ENCODE results near the gene SIPA1L2.

DNA sequence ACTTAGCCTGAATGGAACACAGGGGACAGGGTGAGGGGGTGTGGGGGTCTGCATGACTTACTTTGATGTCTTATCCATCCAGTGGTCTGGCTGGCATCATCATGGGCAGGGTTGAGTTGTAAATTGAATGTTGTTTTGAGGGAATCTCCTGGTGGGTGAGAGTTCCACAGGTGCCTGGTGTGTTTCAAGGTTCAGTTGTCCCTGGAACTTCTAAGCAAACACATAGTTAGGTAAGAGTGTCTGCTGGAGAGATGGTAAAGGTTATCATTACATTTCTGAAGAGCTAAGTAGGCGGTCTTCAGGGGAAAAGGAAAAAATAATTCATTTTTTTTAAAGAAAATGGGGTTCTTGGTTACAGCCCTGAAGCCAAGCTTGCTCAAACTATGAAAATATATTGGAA, 46.0 kb upstream of the SIPA1L2 start:
- TF ChIP-seq, protein P1, sequence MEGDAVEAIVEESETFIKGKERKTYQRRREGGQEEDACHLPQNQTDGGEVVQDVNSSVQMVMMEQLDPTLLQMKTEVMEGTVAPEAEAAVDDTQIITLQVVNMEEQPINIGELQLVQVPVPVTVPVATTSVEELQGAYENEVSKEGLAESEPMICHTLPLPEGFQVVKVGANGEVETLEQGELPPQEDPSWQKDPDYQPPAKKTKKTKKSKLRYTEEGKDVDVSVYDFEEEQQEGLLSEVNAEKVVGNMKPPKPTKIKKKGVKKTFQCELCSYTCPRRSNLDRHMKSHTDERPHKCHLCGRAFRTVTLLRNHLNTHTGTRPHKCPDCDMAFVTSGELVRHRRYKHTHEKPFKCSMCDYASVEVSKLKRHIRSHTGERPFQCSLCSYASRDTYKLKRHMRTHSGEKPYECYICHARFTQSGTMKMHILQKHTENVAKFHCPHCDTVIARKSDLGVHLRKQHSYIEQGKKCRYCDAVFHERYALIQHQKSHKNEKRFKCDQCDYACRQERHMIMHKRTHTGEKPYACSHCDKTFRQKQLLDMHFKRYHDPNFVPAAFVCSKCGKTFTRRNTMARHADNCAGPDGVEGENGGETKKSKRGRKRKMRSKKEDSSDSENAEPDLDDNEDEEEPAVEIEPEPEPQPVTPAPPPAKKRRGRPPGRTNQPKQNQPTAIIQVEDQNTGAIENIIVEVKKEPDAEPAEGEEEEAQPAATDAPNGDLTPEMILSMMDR (IDR thresholded peaks at IDR 0.05) = no peak
- TF ChIP-seq POLR2A (IDR thresholded peaks at IDR 0.05) = no peak
